Stomach (tissue), 9 donors: ENCODE data around the gene IL17RB. TPM values are rescaled to one million over a fixed set of nuclear protein-coding genes. Genes with fewer than 3 reads are reported as not detected.
A peak's percentile ranks its signal among the peaks of the same experiment; 100 is the strongest.

Experiments used
- DNase-seq, 2 donors: peaks; one replicate each; pipeline versions ENCODE4 v3.0.0 to v3.0.0-alpha.2; 2013 to 2019
- H3K27ac ChIP-seq, 5 donors: fragments of 200-600 bp in 4 of 5; sonication (generic) in 4 of 5; one replicate each; pipeline ENCODE4 v1.5.1; 2013 to 2019; ENCODE audit warnings: mild to moderate bottlenecking in 1 of 5, moderate library complexity in 1 of 5
- H3K27me3 ChIP-seq, 3 donors: fragments of 200-600 bp; sonication (generic); one replicate each; pipeline ENCODE4 v1.5.1; 2017 to 2019; ENCODE audit warnings: mixed run types in 1 of 3
- H3K36me3 ChIP-seq, 4 donors: fragments of 200-600 bp; sonication (generic); 1 replicate in 3 of 4; 2 replicates in 1 of 4; pipeline ENCODE4 v1.5.1; 2016 to 2019
- H3K4me1 ChIP-seq, 4 donors: fragments of 200-600 bp; sonication (generic); one replicate each; pipeline ENCODE4 v1.5.1; 2016 to 2019
- H3K4me3 ChIP-seq, 4 donors: fragments of 200-600 bp; sonication (generic) in 3 of 4; one replicate each; pipeline ENCODE4 v1.5.1; 2016 to 2019; ENCODE audit warnings: mild to moderate bottlenecking in 1 of 4
- H3K9me3 ChIP-seq, 4 donors: fragments of 200-600 bp; sonication (generic); one replicate each; pipeline ENCODE4 v1.5.1; 2016 to 2019
- CTCF ChIP-seq, 7 experiments: fragments of 450-650 bp in 4 of 7; fragments of 200-600 bp in 3 of 7; sonication (generic) in 3 of 7; IDR thresholded peaks; one replicate each; pipeline ENCODE4 v1.5.1; 2016 to 2019; ENCODE audit warnings: antibody characterized with exemption in 7 of 7, control low read depth in 2 of 7, mild to moderate bottlenecking in 1 of 7
- EP300 ChIP-seq: sonication (generic); formaldehyde crosslinking; IDR thresholded peaks from one replicate; pipeline ENCODE4 v1.6.1; 2017; ENCODE audit warnings: antibody characterized with exemption
- POLR2A ChIP-seq, 4 donors: fragments of 450-650 bp; IDR thresholded peaks; one replicate each; pipeline ENCODE4 v1.6.1; 2016; ENCODE audit warnings: antibody characterized with exemption in 4 of 4, control low read depth in 2 of 4, mild to moderate bottlenecking in 1 of 4, moderate library complexity in 1 of 4
- POLR2AphosphoS5 ChIP-seq, 3 donors: sonication (generic); formaldehyde crosslinking; IDR thresholded peaks; one replicate each; pipeline ENCODE4 v1.6.1; 2016; ENCODE audit warnings: antibody characterized with exemption in 3 of 3
- WGBS, 5 donors: extraction: QIAGEN DNeasy Blood & Tissue Kit in 3 of 5; methylation state at CpG; one replicate each; pipeline versions ENCODE4 v1.1.5 to v1.1.7; 2013 to 2018; 5-methylcytosine and 5-hydroxymethylcytosine counted together
- intact Hi-C: fragments of 100-400 bp; cut with DNase I; formaldehyde crosslinking; loops from one replicate; pipeline ENCODE4 v1.15.1; 2023; ENCODE audit warnings: low total_unique reads
- polyA plus RNA-seq, 3 donors: library from polyadenylated mRNA; stranded (reverse); fragments of 200-250 nt; gene quantifications; one replicate each; pipeline ENCODE4 v1.2.3, GENCODE V29; 2013
- total RNA-seq, 5 donors: library from RNA; depleted of rRNA; stranded (reverse); fragments of >200 nt; gene quantifications; one replicate each; pipeline versions ENCODE4 v1.1.0 to v1.2.3, GENCODE V29; 2014 to 2016
- donor health status: healthy with polysubstance abuse.
- donor health status: Bipolar disorder and iron deficiency.
- donor health status: healthy.

IL17RB gene
- total and polyA plus RNA-seq, 8 donors, result 0.61 to 34.2 (median 3.5) TPM

- no peak overlapping the region for H3K27ac ChIP-seq
- no peaks in the 10 kb centered on the region for H3K4me1 ChIP-seq
- H3K4me3 ChIP-seq, result no peak overlapping the region
- TF ChIP-seq CTCF (IDR thresholded peaks at IDR 0.05) (no peak), EP300 (no peak), POLR2AphosphoS5 (IDR thresholded peaks at IDR 0.05) (no peak), POLR2A (IDR thresholded peaks at IDR 0.05) (no peak)
- intact Hi-C loops, result no loop called here
- H3K27me3 ChIP-seq, result no peaks in the 10 kb centered on the region
- H3K36me3 ChIP-seq, result peaks cover 9 to 72% (median 67%) of the 10 kb centered on the region in 4 donors
- peak in 1 of 2 donors; percentile 29 for DNase-seq
- WGBS, 5 donors, result 55 to 75% (median 62%) methylated on average over 3 to 5 of the region's 5 CpGs
- no peaks in the 10 kb centered on the region for H3K9me3 ChIP-seq
These were observed 24.7 kb upstream of the IL17RB start for GRCh38 chr3:53821631-53822121.

- peaks cover 9 to 66% (median 62%) of the 10 kb centered on the region in 4 donors for H3K36me3 ChIP-seq
- peak in 1 of 2 donors; percentile 20 for DNase-seq
- WGBS, 5 donors, result 83 to 91% (median 88%) methylated on average over 13 to 14 of the region's 14 CpGs
These were observed 24.0 kb upstream of the IL17RB start for GRCh38 chr3:53822331-53822741.

GRCh38 chr3:53823026-53823955, 23.1 kb upstream of the IL17RB start:
- H3K9me3 ChIP-seq, result no peaks in the 10 kb centered on the region
- H3K4me1 ChIP-seq, result no peaks in the 10 kb centered on the region
- TF ChIP-seq CTCF (IDR thresholded peaks at IDR 0.05) (no peak), POLR2A (IDR thresholded peaks at IDR 0.05) (no peak), EP300 (no peak), POLR2AphosphoS5 (IDR thresholded peaks at IDR 0.05) (no peak)
- WGBS, 5 donors, result 87 to 98% (median 97%) methylated on average over 10 to 67 of the region's 67 CpGs
- no peak overlapping the region for H3K27ac ChIP-seq
- no peak overlapping the region for H3K4me3 ChIP-seq
- DNase-seq, result peak in 1 of 2 donors; percentile 14
- H3K36me3 ChIP-seq, result peaks cover 9 to 57% (median 52%) of the 10 kb centered on the region in 4 donors
- intact Hi-C loops, result no loop called here
- no peaks in the 10 kb centered on the region for H3K27me3 ChIP-seq

More at GRCh38 chr3:53822331-53822741, 24.0 kb upstream of the IL17RB start:
- H3K4me3 ChIP-seq, result no peak overlapping the region
- TF ChIP-seq CTCF (IDR thresholded peaks at IDR 0.05), result no peak
- intact Hi-C loops, result no loop called here
- no peaks in the 10 kb centered on the region for H3K27me3 ChIP-seq
- H3K9me3 ChIP-seq, result no peaks in the 10 kb centered on the region
- H3K27ac ChIP-seq, result no peak overlapping the region
- H3K4me1 ChIP-seq, result no peaks in the 10 kb centered on the region

- Histone ChIP-seq H3K27ac (no peak overlapping the region), H3K9me3 (no peaks in the 10 kb centered on the region), H3K4me3 (no peak overlapping the region), H3K36me3 (peaks cover 9 to 48% (median 44%) of the 10 kb centered on the region in 4 donors), H3K27me3 (no peaks in the 10 kb centered on the region), H3K4me1 (no peaks in the 10 kb centered on the region)
- TF ChIP-seq CTCF (IDR thresholded peaks at IDR 0.05), result no peak
- TF ChIP-seq EP300, result no peak
- no peak for TF ChIP-seq POLR2AphosphoS5 (IDR thresholded peaks at IDR 0.05)
- TF ChIP-seq POLR2A (IDR thresholded peaks at IDR 0.05), result no peak
- 72 to 76% (median 76%) methylated on average over 7 to 10 of the region's 10 CpGs for WGBS, 5 donors
- DNase-seq, result peak in 1 of 2 donors; percentile 8
- intact Hi-C loops, result no loop called here
These were observed 22.3 kb upstream of the IL17RB start for GRCh38 chr3:53823956-53824657.
